NCI-H2107 (cell line): ENCODE measurements around the gene PNPLA7.
"Not testable (repeated sequence)": the region's sequence is repeated elsewhere in the genome, so short reads cannot be mapped to it uniquely, and the experiment has no call there.

Experiments
- DNase-seq: peaks from one replicate; lab custom pipeline; 2025; lab: John Stamatoyannopoulos, UW

PNPLA7 gene

GRCh38 chr9:137417161-137418021, 132.8 kb downstream of the PNPLA7 start:
- DNase-seq = no peak

- DNase-seq = no peak
Measured at GRCh38 chr9:137416563-137417151, 133.5 kb downstream of the PNPLA7 start.

DNA sequence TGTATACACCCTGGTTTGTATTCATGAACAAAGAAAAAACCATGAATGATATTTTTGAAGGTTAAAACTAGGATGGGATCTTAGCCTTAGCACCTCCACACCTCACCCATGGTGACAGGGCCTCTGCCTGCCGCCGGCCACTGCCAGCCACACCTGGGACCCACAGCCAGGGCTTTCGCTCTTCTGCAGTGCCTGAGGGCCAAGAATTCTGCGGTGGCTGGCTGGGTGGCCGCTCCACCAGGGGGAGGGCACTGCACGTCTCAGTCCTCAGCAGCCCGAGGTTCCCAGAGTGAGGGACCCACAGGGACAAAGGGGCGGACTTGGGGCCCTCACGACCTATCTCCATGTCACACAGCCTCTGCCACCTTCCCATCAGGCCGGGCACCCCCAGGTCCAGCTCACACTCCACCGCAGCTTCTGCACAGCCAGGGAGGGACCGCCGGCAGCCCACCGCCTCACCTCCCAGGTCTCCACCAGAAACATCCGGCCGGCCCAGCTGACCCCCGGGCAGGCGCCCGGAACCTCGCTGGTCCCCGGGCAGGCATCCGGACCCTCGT, 134.1 kb downstream of the PNPLA7 start:
- DNase-seq = no peak

- no peak for DNase-seq
Measured at GRCh38 chr9:137415451-137415850, 134.8 kb downstream of the PNPLA7 start.

DNA sequence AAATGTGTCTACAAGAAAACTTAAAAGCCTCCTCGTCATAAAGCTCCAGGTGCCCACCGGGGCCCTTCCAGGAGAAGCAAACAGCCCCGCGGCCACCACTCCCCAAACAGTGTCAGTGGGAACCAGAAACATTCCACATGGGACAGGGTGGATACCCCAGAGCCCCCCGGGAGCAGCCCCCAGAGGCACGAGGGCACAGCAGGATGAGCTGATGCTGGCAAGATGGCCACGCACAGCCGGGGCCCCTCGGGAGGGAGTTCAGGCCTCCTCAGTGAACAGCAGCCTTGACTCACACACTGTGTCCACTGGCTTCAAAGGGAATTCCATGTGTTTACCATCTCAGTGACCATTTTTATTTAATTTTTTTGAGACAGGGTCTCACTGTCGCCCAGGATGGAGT, 137.8 kb downstream of the PNPLA7 start:
- DNase-seq = no peak

- peak; percentile 7 for DNase-seq
Measured at GRCh38 chr9:137411645-137412380, 138.4 kb downstream of the PNPLA7 start.

DNA sequence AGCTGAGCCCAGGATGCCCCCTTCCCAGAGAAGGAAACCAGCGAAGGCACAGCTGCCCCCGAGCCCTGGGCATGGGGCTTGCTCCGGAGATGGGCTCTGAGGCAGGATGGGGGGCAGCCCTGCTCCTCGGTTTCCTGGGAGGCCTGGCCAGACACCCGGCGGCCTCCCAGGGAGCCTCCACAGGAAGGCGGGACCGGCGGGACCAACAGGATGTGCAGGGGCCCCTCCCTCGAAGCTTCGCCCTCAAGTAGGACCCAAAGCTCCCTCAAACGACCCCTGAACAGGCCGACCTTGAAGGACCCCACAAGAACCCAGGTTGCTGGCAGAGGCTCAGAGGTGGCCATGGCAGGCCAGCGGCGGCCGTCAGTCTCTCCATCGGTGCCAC, 138.9 kb downstream of the PNPLA7 start:
- no peak for DNase-seq

GRCh38 chr9:137410891-137411249, 139.3 kb downstream of the PNPLA7 start:
- no peak for DNase-seq

GRCh38 chr9:137410236-137410890, 139.8 kb downstream of the PNPLA7 start:
- not testable (repeated sequence) for DNase-seq
